ENCODE results near the gene TOGARAM1. TPM values are rescaled to one million over a fixed set of nuclear protein-coding genes. Genes with fewer than 3 reads are reported as not detected.

Gene TOGARAM1
- total and polyA plus RNA-seq, 12 donors, result 3.7 to 25.2 (median 21.8) TPM

DNA sequence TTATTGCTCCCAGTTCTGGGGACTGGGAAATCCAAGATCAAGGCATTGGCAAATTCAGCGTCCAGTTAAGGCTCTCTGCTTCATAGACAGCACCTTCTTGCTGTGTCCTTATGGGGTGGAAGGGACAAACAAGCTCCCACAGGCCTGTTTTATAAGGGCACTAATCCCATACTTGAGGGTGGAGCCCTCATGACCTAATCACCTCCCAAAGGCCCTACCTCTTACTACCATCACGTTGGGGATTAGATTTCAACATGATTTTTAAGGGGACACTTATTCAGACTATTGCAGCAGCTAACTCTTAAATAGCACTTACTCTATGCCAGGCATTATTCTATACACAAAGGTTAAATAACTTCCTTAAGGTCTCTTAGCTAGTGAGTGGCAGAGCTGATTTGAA is 17.3 kb downstream of the TOGARAM1 start:
- Histone ChIP-seq H3K36me3 (no peaks in the 10 kb centered on the region), H3K9me3 (no peaks in the 10 kb centered on the region), H3K27ac (peak overlapping the region in 1 of 10 donors; percentile 27), H3K4me3 (no peak overlapping the region), H3K4me1 (peaks cover 0 to 41% (median 22%) of the 10 kb centered on the region in 9 donors), H3K27me3 (no peaks in the 10 kb centered on the region)
- intact Hi-C loops (cut with DNase I), result no loop called here
- TF ChIP-seq, protein P1, sequence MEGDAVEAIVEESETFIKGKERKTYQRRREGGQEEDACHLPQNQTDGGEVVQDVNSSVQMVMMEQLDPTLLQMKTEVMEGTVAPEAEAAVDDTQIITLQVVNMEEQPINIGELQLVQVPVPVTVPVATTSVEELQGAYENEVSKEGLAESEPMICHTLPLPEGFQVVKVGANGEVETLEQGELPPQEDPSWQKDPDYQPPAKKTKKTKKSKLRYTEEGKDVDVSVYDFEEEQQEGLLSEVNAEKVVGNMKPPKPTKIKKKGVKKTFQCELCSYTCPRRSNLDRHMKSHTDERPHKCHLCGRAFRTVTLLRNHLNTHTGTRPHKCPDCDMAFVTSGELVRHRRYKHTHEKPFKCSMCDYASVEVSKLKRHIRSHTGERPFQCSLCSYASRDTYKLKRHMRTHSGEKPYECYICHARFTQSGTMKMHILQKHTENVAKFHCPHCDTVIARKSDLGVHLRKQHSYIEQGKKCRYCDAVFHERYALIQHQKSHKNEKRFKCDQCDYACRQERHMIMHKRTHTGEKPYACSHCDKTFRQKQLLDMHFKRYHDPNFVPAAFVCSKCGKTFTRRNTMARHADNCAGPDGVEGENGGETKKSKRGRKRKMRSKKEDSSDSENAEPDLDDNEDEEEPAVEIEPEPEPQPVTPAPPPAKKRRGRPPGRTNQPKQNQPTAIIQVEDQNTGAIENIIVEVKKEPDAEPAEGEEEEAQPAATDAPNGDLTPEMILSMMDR (IDR thresholded peaks at IDR 0.05), result no peak
- WGBS, 2 donors, result 52 to 60% methylated on average over 2 of the region's 2 CpGs
- ATAC-seq (no peak), DNase-seq (no peak)

DNA sequence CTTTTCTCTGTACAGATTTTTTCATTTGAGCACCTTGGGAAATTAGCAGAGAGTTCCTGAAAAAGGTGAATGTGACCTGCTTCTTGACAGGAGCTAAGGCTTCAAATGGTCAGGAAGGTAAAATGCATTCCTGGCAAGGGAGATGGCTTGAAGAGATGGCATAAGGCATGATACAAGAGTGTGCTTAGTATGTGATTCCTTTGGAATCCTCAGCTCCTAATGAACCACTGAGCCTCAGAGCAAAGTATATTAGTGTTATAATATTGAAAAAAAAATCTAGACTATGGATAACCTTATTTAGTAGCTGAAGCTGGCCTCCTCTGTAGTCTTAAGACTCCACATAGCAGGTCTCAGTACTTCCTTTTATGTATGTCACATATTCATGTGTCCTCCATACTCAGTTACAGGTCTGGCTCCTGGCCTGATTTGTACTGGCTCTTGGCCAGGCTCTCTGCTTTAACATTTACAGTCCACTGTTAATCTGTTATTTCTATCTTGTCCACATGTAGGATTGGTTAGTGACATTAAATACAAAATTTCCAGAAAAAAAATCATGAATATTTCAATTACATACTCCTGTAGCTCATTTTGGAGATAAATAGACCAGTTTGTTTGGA is 17.9 kb downstream of the TOGARAM1 start:
- H3K4me1 ChIP-seq, result peaks cover 0 to 41% (median 22%) of the 10 kb centered on the region in 9 donors
- no peaks in the 10 kb centered on the region for H3K27me3 ChIP-seq
- peak overlapping the region in 2 of 10 donors; percentile 5 to 27 for H3K27ac ChIP-seq
- TF ChIP-seq, protein P1 (IDR thresholded peaks at IDR 0.05), result no peak
- intact Hi-C loops (cut with DNase I), result no loop called here
- peak in 6 of 8 donors; percentile 47 to 80 (median 64) for ATAC-seq
- DNase-seq, result peak; percentile 36 to 50
- no peak overlapping the region for H3K4me3 ChIP-seq
- H3K9me3 ChIP-seq, result no peaks in the 10 kb centered on the region
- no peaks in the 10 kb centered on the region for H3K36me3 ChIP-seq

DNA sequence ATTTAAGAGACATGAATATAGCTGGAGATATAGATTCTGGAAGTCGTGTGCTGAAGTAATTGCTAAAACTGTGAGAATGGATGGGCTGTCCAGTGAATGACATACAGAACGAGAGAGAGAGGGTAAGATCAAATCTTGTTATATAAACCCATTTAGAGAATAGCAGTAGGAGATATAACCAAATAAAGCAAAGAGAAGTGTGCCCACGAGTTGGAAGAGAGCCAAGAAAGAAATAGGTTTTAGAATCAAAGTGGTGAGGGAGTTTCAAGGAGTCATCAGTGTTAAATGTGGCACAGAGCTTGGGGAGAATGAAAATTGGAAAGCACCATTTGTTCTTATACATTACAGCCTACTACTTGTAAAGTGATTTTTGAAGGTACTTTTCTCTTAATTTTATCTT is 19.2 kb downstream of the TOGARAM1 start:
- ATAC-seq (no peak), DNase-seq (no peak)
- Histone ChIP-seq H3K9me3 (no peaks in the 10 kb centered on the region), H3K27me3 (no peaks in the 10 kb centered on the region), H3K36me3 (no peaks in the 10 kb centered on the region), H3K4me1 (peaks cover 0 to 41% (median 22%) of the 10 kb centered on the region in 9 donors), H3K27ac (no peak overlapping the region), H3K4me3 (no peak overlapping the region)
- TF ChIP-seq, protein P1 (IDR thresholded peaks at IDR 0.05), result no peak
- intact Hi-C loops (cut with DNase I), result no loop called here
- WGBS, 2 donors, result 65 to 67% methylated on average over 3 of the region's 3 CpGs

DNA sequence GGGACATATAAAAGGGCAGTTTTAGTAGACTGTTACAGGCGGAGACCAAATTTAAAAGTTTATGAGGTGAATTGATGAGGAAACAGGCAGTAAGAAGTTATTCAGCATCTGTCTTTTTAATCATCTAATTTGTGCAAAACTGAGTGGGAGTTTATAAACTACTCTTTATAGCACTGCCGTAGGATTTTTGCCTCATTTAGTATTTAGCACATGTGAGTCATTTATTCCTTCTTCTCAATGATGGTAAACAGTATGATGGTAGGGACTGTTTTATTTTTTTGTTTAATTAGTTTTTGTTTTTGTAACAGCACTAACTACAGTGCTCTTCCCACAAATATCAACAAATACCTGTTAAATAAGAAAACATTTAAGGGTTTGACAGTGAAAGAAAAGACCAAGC is 20.6 kb downstream of the TOGARAM1 start:
- H3K36me3 ChIP-seq, result no peaks in the 10 kb centered on the region
- peaks cover 0 to 41% (median 22%) of the 10 kb centered on the region in 9 donors for H3K4me1 ChIP-seq
- intact Hi-C loops (cut with DNase I), result no loop called here
- ATAC-seq (no peak), DNase-seq (no peak)
- H3K27me3 ChIP-seq, result no peaks in the 10 kb centered on the region
- TF ChIP-seq, protein P1 (IDR thresholded peaks at IDR 0.05), result no peak
- no peak overlapping the region for H3K4me3 ChIP-seq
- 74 to 75% methylated on average over 2 of the region's 2 CpGs for WGBS, 2 donors
- no peaks in the 10 kb centered on the region for H3K9me3 ChIP-seq
- no peak overlapping the region for H3K27ac ChIP-seq
